Hematopoietic multipotent progenitor cell treated with erythropoietin and hydrocortisone succinate and interleukin-3 and kit ligand, for 4 days (in vitro differentiated cells): ENCODE measurements around the gene TRPM2.
"Not testable (repeated sequence)": the region's sequence is repeated elsewhere in the genome, so short reads cannot be mapped to it uniquely, and the experiment has no call there.

Experiments
- DNase-seq: peaks from one replicate; pipeline ENCODE4 v3.0.0-alpha.2; 2015

TRPM2 gene

DNA sequence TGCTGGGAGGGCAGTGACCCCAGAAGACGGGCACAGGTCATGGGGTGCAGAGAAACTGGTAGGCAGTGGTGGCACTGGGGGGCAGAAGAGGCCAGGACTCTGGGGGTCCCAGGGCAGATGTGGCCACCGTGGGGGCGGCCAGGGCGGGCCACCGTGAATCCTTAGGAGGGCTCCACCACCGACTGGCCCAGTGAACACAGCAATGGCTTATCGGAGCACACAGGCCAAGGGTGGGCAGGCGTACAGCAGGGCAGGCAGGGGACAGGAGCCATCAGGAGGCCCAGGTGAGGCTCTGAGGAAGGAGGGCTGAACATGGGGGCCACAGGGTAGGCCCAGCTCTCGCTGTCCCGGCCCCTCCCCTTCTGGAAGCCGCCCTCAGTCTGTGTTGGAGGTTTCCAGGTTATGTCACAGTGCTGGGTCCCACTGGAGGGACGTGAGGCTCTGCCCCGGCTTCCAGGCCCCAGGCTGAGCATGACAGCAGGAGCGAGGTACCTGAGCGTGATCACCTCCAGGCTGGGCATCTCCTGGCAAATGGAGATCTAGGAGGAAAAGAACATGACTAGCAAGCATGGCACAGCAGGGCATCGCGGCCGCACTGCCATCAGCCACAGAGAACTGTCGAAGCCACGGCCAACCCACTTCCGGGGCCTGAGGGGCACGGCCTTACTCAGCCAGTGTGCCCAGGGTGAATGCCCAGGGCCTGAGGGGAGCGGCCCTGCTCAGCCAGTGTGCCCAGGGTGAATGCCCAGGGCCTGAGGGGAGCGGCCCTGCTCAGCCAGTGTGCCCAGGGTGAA, 18.0 kb upstream of the TRPM2 start:
- no peak for DNase-seq

DNA sequence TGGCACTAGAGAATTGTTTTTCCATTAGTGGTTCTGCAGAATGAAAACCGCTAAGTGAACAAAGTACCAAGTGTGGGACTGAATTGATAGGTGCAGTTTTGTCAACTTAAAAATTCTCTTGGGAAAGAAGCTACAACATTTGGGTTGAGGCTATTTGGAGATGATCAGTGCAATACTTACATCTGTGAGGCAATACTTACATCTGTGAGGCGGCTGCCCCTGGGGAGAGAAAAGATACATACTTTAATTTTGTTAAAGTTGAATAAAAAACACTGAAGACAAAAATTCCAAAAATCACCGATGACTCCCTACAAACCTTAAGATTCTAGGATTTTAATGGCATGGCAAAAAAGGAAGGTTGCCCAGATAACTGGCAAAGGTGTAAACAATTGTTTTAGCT, 16.0 kb upstream of the TRPM2 start:
- no peak for DNase-seq

DNA sequence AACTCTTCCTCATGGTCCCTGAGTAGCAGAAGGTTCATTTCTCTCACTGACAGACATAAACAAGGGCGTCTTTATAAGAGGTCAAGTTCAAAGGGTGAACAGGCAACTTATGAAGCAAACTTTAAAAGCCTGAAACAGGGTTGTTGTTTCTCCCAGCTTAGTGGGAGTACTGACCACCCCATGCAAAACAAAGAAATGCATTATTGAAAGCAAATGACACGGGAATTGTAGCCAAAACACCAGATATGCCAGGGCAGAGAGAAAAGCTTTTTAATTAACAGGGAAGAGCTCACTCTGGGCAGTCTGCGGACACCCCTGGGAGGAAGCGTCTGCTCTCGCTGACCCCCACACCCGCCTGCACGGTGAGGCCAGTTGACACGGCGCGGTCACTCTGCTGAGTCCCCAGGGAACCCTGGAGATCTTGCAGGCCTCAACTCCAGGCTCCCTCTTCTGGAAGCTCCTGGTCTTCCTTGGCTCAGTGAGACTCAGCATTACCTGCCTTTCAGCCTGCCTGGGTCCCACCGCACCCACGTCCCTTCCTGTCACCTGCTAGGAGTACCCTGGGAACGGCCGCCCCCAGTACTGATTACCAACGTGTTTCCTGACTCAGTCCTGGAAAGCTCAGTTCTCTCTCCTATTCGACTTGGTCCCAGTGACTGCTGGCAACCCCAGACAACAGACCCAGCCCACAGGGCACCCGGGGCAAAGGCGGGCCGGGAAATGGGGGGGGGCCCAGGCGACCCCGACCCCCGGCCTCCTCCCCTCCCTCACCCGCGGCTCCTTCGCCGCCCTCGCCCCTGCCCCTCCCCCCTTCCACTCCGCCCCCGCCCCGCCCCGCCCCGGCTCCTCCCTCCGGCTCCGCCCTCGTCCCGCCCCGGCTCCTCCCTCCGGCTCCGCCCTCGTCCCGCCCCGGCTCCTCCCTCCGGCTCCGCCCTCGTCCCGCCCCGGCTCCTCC, 15.2 kb upstream of the TRPM2 start:
- peak; percentile 48 for DNase-seq

- DNase-seq = peak; percentile 97
Observed at GRCh38 chr21:44338971-44339910, 14.2 kb upstream of the TRPM2 start, which contains the start of gene CFAP410. CFAP410 (minus strand) TSS chr21:44339390; CDS start chr21:44339194, 196 bp downstream.

- DNase-seq = not testable (repeated sequence)
Observed at GRCh38 chr21:44341726-44342458, 11.5 kb upstream of the TRPM2 start.

GRCh38 chr21:44342981-44343380, 10.4 kb upstream of the TRPM2 start:
- DNase-seq = not testable (repeated sequence)

- DNase-seq = peak; percentile 53
Observed at GRCh38 chr21:44344541-44345183, 8.8 kb upstream of the TRPM2 start.

DNA sequence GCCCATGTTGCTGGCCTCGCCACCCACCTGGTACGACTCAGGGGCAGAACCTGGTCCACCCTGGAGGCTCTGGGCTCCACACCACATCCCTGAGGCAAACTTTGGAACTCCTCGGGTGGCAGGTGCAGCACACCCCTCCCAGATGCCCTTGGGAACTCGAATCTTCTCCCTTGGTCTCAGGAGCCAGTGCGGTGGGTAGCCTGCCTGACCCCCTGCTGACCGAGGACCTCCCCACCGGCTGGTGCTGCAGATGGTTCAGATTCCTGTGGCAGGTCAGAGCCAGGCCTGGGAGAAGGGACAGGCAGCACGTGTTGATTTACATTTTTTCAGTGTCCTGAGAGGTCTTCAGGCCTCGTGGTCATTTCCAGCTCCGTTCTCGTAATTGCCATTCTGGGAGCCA, 7.9 kb upstream of the TRPM2 start:
- no peak for DNase-seq

DNA sequence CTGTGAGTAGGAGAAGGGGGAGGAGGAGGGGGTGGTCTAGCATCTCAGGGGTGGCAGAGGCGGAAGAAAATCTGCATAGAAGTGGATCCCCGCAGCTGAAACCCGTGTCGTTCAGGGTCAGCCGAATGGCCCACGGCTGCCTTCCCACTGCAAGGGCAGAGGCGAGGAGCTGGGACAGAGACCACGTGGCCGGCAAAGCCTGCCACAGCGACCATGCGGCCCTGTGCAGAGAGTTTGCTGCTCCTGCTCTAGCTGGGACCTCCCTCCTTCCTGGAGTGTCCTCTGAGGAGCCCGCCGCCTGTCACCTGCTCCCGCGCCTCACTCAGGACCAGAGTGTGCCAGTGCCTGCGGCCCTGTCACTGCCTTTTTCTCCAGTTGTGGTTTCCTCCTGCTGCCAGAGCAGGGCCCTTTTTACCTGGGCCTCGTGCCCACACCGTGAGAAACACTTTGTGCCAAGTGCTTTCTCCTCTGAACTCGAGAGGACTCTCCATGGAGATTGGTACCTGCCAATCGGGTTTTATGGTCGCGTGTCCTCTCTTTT, 5.4 kb upstream of the TRPM2 start:
- DNase-seq = no peak

DNA sequence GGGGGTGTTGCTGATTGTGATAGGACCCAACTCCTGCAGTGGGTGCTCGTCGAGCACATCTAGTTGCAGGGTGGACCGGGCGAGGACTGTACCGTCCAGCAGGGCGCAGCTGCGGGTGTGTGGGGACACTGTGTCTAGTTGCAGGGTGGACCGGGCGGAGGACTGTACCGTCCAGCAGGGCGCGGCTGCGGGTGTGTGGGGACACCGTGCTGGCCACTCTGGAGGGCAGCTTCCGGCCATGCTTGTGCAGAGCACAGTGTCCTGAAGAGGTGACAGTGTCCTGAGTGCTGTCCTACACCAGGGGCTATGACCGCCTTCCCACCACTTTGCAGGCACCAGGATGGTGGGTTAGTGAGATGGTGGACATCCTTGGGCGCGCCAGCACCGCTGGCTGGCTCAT, 4.6 kb upstream of the TRPM2 start:
- no peak for DNase-seq

DNA sequence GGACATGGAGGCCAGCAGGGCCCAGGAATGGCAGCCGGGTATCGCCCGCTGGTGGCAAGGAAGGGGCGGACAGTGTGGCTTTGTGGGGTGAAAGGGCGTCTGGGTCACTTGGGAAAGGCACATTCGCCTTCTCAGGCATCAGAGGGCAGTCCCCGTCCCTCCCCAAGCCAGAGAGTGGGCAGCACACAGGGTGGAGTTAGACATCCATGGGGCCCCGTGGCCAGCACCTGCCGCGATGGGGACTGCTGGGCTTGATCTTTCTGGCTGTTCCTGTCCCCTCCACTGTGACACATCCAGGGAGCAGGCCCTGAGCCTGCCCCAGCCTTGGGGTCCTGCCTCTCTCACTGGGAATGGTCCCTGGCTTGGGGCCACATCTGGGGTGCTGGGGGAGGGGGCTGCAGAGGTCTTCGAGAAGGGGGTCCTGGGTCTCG, 4.0 kb upstream of the TRPM2 start:
- no peak for DNase-seq

GRCh38 chr21:44349847-44350772, 3.3 kb upstream of the TRPM2 start:
- no peak for DNase-seq

DNA sequence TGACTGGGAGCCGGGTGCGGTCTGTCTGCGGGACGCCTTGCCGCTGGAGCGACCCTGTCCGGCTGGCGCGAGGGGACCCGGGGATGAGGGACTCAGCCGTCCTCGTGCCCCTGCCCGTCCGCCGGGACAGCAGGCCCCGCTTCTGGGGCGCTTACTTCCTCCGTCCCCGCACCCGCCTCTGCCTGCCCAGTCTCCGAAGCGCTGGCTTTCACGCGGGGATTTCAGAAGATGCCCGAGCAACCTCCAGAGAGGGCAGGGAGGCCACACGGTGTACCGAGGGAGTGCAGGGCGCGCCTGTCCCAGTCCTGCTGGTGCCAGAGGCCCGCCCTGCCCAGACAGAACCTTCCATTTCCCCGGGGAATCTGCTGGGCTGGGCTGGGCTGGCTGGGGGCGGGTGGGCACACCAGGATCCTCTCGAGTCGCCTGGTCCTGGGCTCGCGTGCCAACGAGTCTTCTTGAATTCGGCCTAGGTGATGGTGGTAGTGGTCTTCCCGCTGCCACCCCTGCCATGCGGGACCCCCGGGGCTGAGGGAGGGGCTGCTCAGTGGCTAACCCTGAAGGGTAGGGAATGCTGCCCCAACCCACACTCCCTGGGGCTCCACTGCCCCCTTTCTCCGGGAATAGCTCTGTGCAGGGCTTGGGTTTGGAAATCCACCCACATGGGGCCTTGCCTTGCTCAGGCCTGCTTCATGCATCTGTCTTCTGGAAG, 2.5 kb upstream of the TRPM2 start:
- DNase-seq = no peak

GRCh38 chr21:44351535-44352252, 1.7 kb upstream of the TRPM2 start:
- no peak for DNase-seq

- DNase-seq = no peak
Observed at GRCh38 chr21:44352253-44352860, 1.1 kb upstream of the TRPM2 start.

DNA sequence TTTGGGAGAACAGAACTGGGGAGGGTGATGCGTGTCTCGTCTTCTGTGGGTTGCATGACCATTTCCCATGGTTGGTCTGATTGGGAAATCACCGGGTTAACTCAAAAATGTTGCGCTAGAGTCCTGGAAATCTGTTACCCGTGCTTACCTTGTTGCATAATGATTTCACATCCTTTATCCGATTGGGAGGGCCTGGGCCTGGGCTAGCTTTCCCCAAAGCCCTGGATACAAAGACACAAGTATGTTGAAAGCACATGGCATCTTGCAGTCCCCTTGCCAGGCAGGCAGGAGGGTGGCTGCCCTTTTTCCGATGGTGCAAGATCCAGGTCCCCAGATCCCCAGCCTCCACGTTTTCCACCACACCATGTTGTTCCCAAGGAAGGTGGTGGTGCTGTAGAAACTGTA, 582 bp downstream of the TRPM2 start:
- peak; percentile 65 for DNase-seq

- no peak for DNase-seq
Observed at GRCh38 chr21:44354775-44355771, 1.7 kb downstream of the TRPM2 start.
